K562 (cell line): ENCODE measurements around the gene FBXO44. TPM values are rescaled to one million over a fixed set of nuclear protein-coding genes. Genes with fewer than 3 reads are reported as not detected.
A peak's percentile ranks its signal among the peaks of the same experiment; 100 is the strongest.

Experiments
- ATAC-seq: fragments of 200-7000 bp; cut with Tn5 transposase; 3 replicates; pipeline ENCODE4 v1.9.1; 2020; ENCODE audit warnings: moderate library complexity
- BruUV-seq: library from RNA; stranded (reverse); fragments of 400-500 nt; replicated peaks from 2 replicates; lab custom pipeline; 2021; lab: Mats Ljungman, UMichigan
- CTCF ChIA-PET: fragments of 300-600 bp; formaldehyde crosslinking; extraction: SDS; loops from one replicate; lab custom pipeline; 2021; ENCODE audit warnings: low intra/inter-chr PET ratio; lab: Yijun Ruan, JAX
- POLR2A ChIA-PET: fragments of 300-600, 350-650 bp; sonication (Branson Sonifier 250); formaldehyde crosslinking; extraction: SDS; loops from one replicate; lab custom pipeline; 2021; ENCODE audit warnings: antibody characterized with exemption, inconsistent platforms; lab: Yijun Ruan, JAX
- DNase-seq, 4 experiments: peaks; one replicate each; pipeline versions ENCODE4 v3.0.0 to v3.0.0-alpha.2; 2011 to 2018; ENCODE audit warnings: low spot score in 3 of 4, mixed read lengths in 3 of 4; ENCODE audit errors: extremely low read depth in 1 of 4
- FAIRE-seq: peaks from 2 replicates; lab custom pipeline; 2011; peaks lifted over from hg19 to GRCh38; lab: Jason Lieb, UNC
- H2AFZ ChIP-seq: 2 replicates; pipeline ENCODE4 v1.6.0; 2011; ENCODE audit warnings: low read depth, low read length, control low read depth, inconsistent platforms
- H3K27ac ChIP-seq: fragments of 200-600 bp; 3 replicates; pipeline ENCODE4 v1.8.0; 2011; ENCODE audit warnings: low read depth, mild to moderate bottlenecking, control low read depth, inconsistent platforms, low read length, moderate library complexity, mixed read lengths; ENCODE audit errors: extremely low read depth
- H3K27me3 ChIP-seq, 2 experiments: fragments of 300-600 bp in 1 of 2; 2 replicates in 1 of 2; 3 replicates in 1 of 2; pipeline versions ENCODE4 v1.6.0 to v1.8.0; 2011; ENCODE audit warnings: inconsistent platforms in 2 of 2, low read length in 2 of 2, mild to moderate bottlenecking in 1 of 2, mixed read lengths in 1 of 2, moderate library complexity in 1 of 2; ENCODE audit not compliant: control insufficient read depth in 2 of 2, insufficient read depth in 2 of 2
- H3K36me3 ChIP-seq: fragments of 300-600 bp; 3 replicates; pipeline ENCODE4 v1.8.0; 2011; ENCODE audit warnings: mild to moderate bottlenecking, low read length, inconsistent platforms; ENCODE audit not compliant: control insufficient read depth, insufficient read depth
- H3K4me1 ChIP-seq, 2 experiments: fragments of 200-600 bp in 1 of 2; replicated peaks in 1 of 2; 2 replicates in 1 of 2; 3 replicates in 1 of 2; pipeline versions ENCODE4 v1.5.1 to v1.8.0; 2011; ENCODE audit warnings: inconsistent platforms in 2 of 2, low read length in 2 of 2, mild to moderate bottlenecking in 1 of 2, mixed read lengths in 1 of 2, moderate library complexity in 1 of 2; ENCODE audit not compliant: control insufficient read depth in 2 of 2, insufficient read depth in 2 of 2
- H3K4me2 ChIP-seq: 2 replicates; pipeline ENCODE4 v1.6.1; 2011; ENCODE audit warnings: low read length, control low read depth, inconsistent platforms, mixed read lengths; ENCODE audit not compliant: insufficient read depth
- H3K4me3 ChIP-seq: fragments of 200-600 bp; sonication (generic), shearing (Covaris generic); 2 replicates; pipeline ENCODE4 v1.5.1; 2016; ENCODE audit warnings: control low read depth, inconsistent platforms
- H3K79me2 ChIP-seq: fragments of 200-600 bp; 3 replicates; pipeline ENCODE4 v1.8.0; 2011; ENCODE audit warnings: low read length, inconsistent platforms; ENCODE audit not compliant: control insufficient read depth, insufficient read depth
- H3K9ac ChIP-seq, 2 experiments: 2 replicates each; pipeline versions ENCODE4 v1.6.0 to v1.6.1; 2011; ENCODE audit warnings: low read depth in 2 of 2, low read length in 2 of 2, control low read depth in 1 of 2, inconsistent platforms in 1 of 2, mild to moderate bottlenecking in 1 of 2, mixed read lengths in 1 of 2; ENCODE audit not compliant: insufficient read depth in 1 of 2
- H3K9me1 ChIP-seq: one replicate; pipeline ENCODE4 v1.6.0; 2011; ENCODE audit warnings: inconsistent platforms, mild to moderate bottlenecking, low read length, moderate library complexity; ENCODE audit not compliant: control insufficient read depth, insufficient read depth
- H3K9me3 ChIP-seq: replicated peaks from 2 replicates; pipeline ENCODE4 v1.5.1; 2011; ENCODE audit warnings: low read depth, low read length, inconsistent platforms; ENCODE audit not compliant: control insufficient read depth, insufficient read depth
- H4K20me1 ChIP-seq: replicated peaks from 2 replicates; pipeline ENCODE4 v1.6.1; 2011; ENCODE audit warnings: low read length, inconsistent platforms, mixed read lengths; ENCODE audit not compliant: control insufficient read depth, insufficient read depth
- ILK ChIP-seq: fragments of 450-650 bp; IDR thresholded peaks from 2 replicates; pipeline ENCODE4 v1.6.1; 2016; ENCODE audit warnings: missing genetic modification characterization, low read depth, mild to moderate bottlenecking, missing compliant biosample characterization, moderate library complexity, borderline replicate concordance
- SREBF2 ChIP-seq: sonication (generic); formaldehyde crosslinking; IDR thresholded peaks from 2 replicates; pipeline ENCODE4 v1.4.0; 2020; ENCODE audit warnings: mild to moderate bottlenecking, missing genetic modification reagents
- ZBTB12 ChIP-seq: fragments of 250-450 bp; sonication (Bioruptor Pico); IDR thresholded peaks from 2 replicates; pipeline ENCODE4 v1.4.0; 2020
- ZBTB2 ChIP-seq: fragments of 450-650 bp; IDR thresholded peaks from 2 replicates; pipeline ENCODE4 v1.6.1; 2016; ENCODE audit warnings: antibody characterized with exemption
- WGBS: fragments of 100-300 bp; shearing (Covaris generic); methylation state at CpG from one replicate; pipeline ENCODE4 v1.1.6; 2016; ENCODE audit warnings: low coverage, mixed read lengths; ENCODE audit not compliant: insufficient coverage; ENCODE audit errors: missing lambda C conversion rate; 5-methylcytosine and 5-hydroxymethylcytosine counted together
- in situ Hi-C: fragments of 300-500 bp; cut with MboI; formaldehyde crosslinking; loops from 4 replicates; pipeline ENCODE4 v1.15.0; 2018; ENCODE audit warnings: inconsistent platforms, mixed read lengths
- intact Hi-C: fragments of 100-400 bp; cut with micrococcal nuclease; formaldehyde crosslinking; loops from 2 replicates; pipeline ENCODE4 v1.14.2; 2022
- polyA plus RNA-seq, 8 experiments: library from polyadenylated mRNA; depleted of rRNA in 4 of 8; stranded (reverse) in 5 of 8; unstranded in 3 of 8; fragments of >200 nt; fragmentation: Nextera tagmentation in 2 of 8; fragmentation: Illumina TruSeq in 1 of 8; extraction: Ambion mirVana in 2 of 8; extraction: Trizol in 1 of 8; gene quantifications; 2 replicates each; pipeline versions ENCODE4 v1.2.1 to v1.2.3, GENCODE V29; 2011 to 2014; ENCODE audit warnings: inconsistent platforms in 1 of 8, missing spikeins in 1 of 8
- total RNA-seq, 7 experiments: library from RNA; depleted of rRNA in 6 of 7; stranded (reverse); fragments of >200 nt in 6 of 7; fragmentation: Illumina TruSeq in 2 of 7; extraction: Trizol in 2 of 7; gene quantifications; 2 replicates each; pipeline versions ENCODE4 v1.2.1 to v1.2.3, GENCODE V29; 2011 to 2021; ENCODE audit warnings: low replicate concordance in 1 of 7

Gene FBXO44
- total and polyA plus RNA-seq, 9 of the 15 experiments (the other 6 are each of a cell fraction or from before 2014, with no cell fraction given) = 0.69 to 20.9 (median 6.7) TPM

GRCh38 chr1:11653861-11654136 is 878 bp upstream of the FBXO44 start:
- no TSS peak for BruUV-seq
- intact Hi-C loops = no loop called here
- DNase-seq (no peak), FAIRE-seq (no peak), ATAC-seq (no peak)
- H3K9me1 ChIP-seq = no peaks in the 10 kb centered on the region
- peaks cover 14% of the 10 kb centered on the region; the same call in 2 of the 3 replicates for H3K36me3 ChIP-seq
- peak overlapping the region in 1 of 2 experiments; percentile 80; a peak in 1 of 4 replicates for H3K9ac ChIP-seq
- H4K20me1 ChIP-seq = no peaks in the 10 kb centered on the region
- peak overlapping the region; percentile 92 for H2AFZ ChIP-seq
- no peak overlapping the region for H3K27ac ChIP-seq
- peak overlapping the region; percentile 50; the same call in 1 of the 2 replicates for H3K4me2 ChIP-seq
- ChIA-PET POLR2A (interaction anchor here (0.5 to 3.0 kb wide), 8 partner anchors 11 to 255 kb away, joined by 3 to 12 read pairs (median 4); partner anchors contain the start of gene FBXO6), CTCF (interaction anchor here (0.6 to 1.7 kb wide), 2 partner anchors 66 to 95 kb away, joined by 3 to 5 read pairs; no protein-coding TSS in a partner anchor)
- no peaks in the 10 kb centered on the region; the same call in 1 of the 2 replicates for H3K9me3 ChIP-seq
- TF ChIP-seq SREBF2 (CRISPR knock-in tag) (no peak), ZBTB2 (peak; percentile 25; the same call in 1 of the 2 replicates), ILK (tag) (no peak), ZBTB12 (CRISPR knock-in tag) (no peak)
- TF ChIP-seq, all 486 proteins: peak for 1
- Histone ChIP-seq H3K79me2 (no peaks in the 10 kb centered on the region), H3K4me1 (peaks cover 19 to 54% of the 10 kb centered on the region in 2 experiments; a peak in 4 of 5 replicates), H3K4me3 (no peak overlapping the region), H3K27me3 (no peaks in the 10 kb centered on the region)
- in situ Hi-C loops = no loop called here
- 71% methylated on average over 6 of the region's 7 CpGs for WGBS
